GM19455 (cell line): ENCODE measurements around the gene NAXD.
"Not testable (repeated sequence)": the region's sequence is repeated elsewhere in the genome, so short reads cannot be mapped to it uniquely, and the experiment has no call there.

Experiments used
- ATAC-seq: cut with Tn5 transposase; IDR thresholded peaks from one replicate; pipeline ENCODE4 v1.9.1; 2021; ENCODE audit not compliant: unreplicated experiment

Gene NAXD

GRCh38 chr13:110627761-110628476, 12.6 kb downstream of the NAXD start:
- ATAC-seq, result no peak

GRCh38 chr13:110628477-110628793, 13.1 kb downstream of the NAXD start:
- no peak for ATAC-seq

GRCh38 chr13:110628952-110629701, 13.8 kb downstream of the NAXD start:
- ATAC-seq, result no peak

- ATAC-seq, result no peak
Observed at GRCh38 chr13:110629735-110630134, 14.4 kb downstream of the NAXD start.

- ATAC-seq, result no peak
Observed at GRCh38 chr13:110630566-110631119, 15.3 kb downstream of the NAXD start.

- ATAC-seq, result not testable (repeated sequence)
Observed at GRCh38 chr13:110632255-110632654, 16.9 kb downstream of the NAXD start.

- no peak for ATAC-seq
Observed at GRCh38 chr13:110633776-110634175, 18.4 kb downstream of the NAXD start.

- ATAC-seq, result no peak
Observed at GRCh38 chr13:110634558-110634957, 19.2 kb downstream of the NAXD start.

GRCh38 chr13:110635405-110636002, 20.2 kb downstream of the NAXD start:
- ATAC-seq, result no peak

GRCh38 chr13:110636053-110636475, 20.7 kb downstream of the NAXD start:
- no peak for ATAC-seq

- ATAC-seq, result no peak
Observed at GRCh38 chr13:110636701-110637201, 21.4 kb downstream of the NAXD start.

- no peak for ATAC-seq
Observed at GRCh38 chr13:110637275-110637674, 21.9 kb downstream of the NAXD start.

GRCh38 chr13:110637747-110638146, 22.4 kb downstream of the NAXD start:
- ATAC-seq, result no peak

- ATAC-seq, result no peak
Observed at GRCh38 chr13:110638257-110638656, 22.9 kb downstream of the NAXD start.

- no peak for ATAC-seq
Observed at GRCh38 chr13:110638814-110639806, 23.8 kb downstream of the NAXD start.

- no peak for ATAC-seq
Observed at GRCh38 chr13:110639935-110640334, 24.6 kb downstream of the NAXD start.

GRCh38 chr13:110640591-110641029, 25.3 kb downstream of the NAXD start:
- ATAC-seq, result no peak

- no peak for ATAC-seq
Observed at GRCh38 chr13:110641055-110642015, 26.0 kb downstream of the NAXD start.

GRCh38 chr13:110642291-110642981, 27.1 kb downstream of the NAXD start:
- no peak for ATAC-seq
